ENCODE measurements around the gene SERTAD2.

GRCh38 chr2:64637931-64638330 is 15.8 kb downstream of the SERTAD2 start:
- TF ChIP-seq POLR2A (IDR thresholded peaks at IDR 0.05) (no peak), CTCF (IDR thresholded peaks at IDR 0.05) (no peak)
